Ovary (tissue), 9 donors: ENCODE results near the gene OCA2. TPM values are rescaled to one million over a fixed set of nuclear protein-coding genes. Genes with fewer than 3 reads are reported as not detected.

Experiments
- DNase-seq, 5 donors: peaks; one replicate each; pipeline ENCODE4 v3.0.0-alpha.2; 2019 to 2020
- H3K27ac ChIP-seq, 2 donors: fragments of 200-600 bp; one replicate each; pipeline versions ENCODE4 v1.5.1 to v1.8.0; 2019 to 2022
- H3K27me3 ChIP-seq: fragments of 200-600 bp; one replicate; pipeline ENCODE4 v1.8.0; 2022
- H3K36me3 ChIP-seq: fragments of 200-600 bp; sonication (generic); one replicate; pipeline ENCODE4 v1.5.1; 2019
- H3K4me1 ChIP-seq: one replicate; pipeline ENCODE4 v1.8.1; 2013; ENCODE audit warnings: mild to moderate bottlenecking, moderate library complexity; ENCODE audit not compliant: insufficient read depth
- H3K4me3 ChIP-seq: fragments of 200-600 bp; sonication (generic); one replicate; pipeline ENCODE4 v1.5.1; 2017
- H3K9me3 ChIP-seq, 2 donors: fragments of 200-600 bp in 1 of 2; sonication (generic) in 1 of 2; one replicate each; pipeline versions ENCODE4 v1.5.1 to v1.8.1; 2013 to 2019; ENCODE audit warnings: mild to moderate bottlenecking in 1 of 2, moderate library complexity in 1 of 2
- EP300 ChIP-seq: sonication (generic); formaldehyde crosslinking; IDR thresholded peaks from one replicate; pipeline ENCODE4 v1.6.1; 2017; ENCODE audit warnings: antibody characterized with exemption
- POLR2A ChIP-seq: fragments of 450-650 bp; IDR thresholded peaks from one replicate; pipeline ENCODE4 v1.6.1; 2017; ENCODE audit warnings: antibody characterized with exemption, mild to moderate bottlenecking, moderate library complexity
- WGBS, 3 donors: extraction: QIAGEN DNeasy Blood & Tissue Kit in 1 of 3; methylation state at CpG; one replicate each; pipeline versions ENCODE4 v1.1.5 to v1.1.7; 2013 to 2017; 5-methylcytosine and 5-hydroxymethylcytosine counted together
- intact Hi-C, 4 donors: fragments of 100-400 bp; cut with DNase I; formaldehyde crosslinking; loops; one replicate each; pipeline versions ENCODE4 v1.11.0 to v1.15.1; 2022 to 2023
- polyA plus RNA-seq, 2 donors: library from polyadenylated mRNA; stranded (reverse); fragments of 200-250 nt in 1 of 2; fragments of 350-450 nt in 1 of 2; fragmentation: Illumina TruSeq in 1 of 2; extraction: RNeasy Lipid Tissue Mini Kit (QIAGEN cat#74804) in 1 of 2; gene quantifications; one replicate each; pipeline ENCODE4 v1.2.3, GENCODE V29; 2013 to 2014
- total RNA-seq, 7 donors: library from RNA; depleted of rRNA in 2 of 7; stranded (reverse); fragments of >200 nt in 2 of 7; fragmentation: NEBNext Ultra II Directional in 3 of 7; extraction: Animal tissue kit (Norgen Biotek cat#: 25700) in 3 of 7; gene quantifications; one replicate each; pipeline versions ENCODE4 v1.1.0 to v1.2.4, GENCODE V29; 2016 to 2023
- TF ChIP-seq, protein P1 (sequence below), 3 donors: fragments of 450-650 bp in 2 of 3; fragments of 200-600 bp in 1 of 3; IDR thresholded peaks; one replicate each; pipeline versions ENCODE4 v1.5.1 to v1.8.0; 2016 to 2022; ENCODE audit warnings: antibody characterized with exemption in 3 of 3, mild to moderate bottlenecking in 1 of 3
- donor health status: DM: no; HTN: no; CAD: no; lungs with moderate emphysema.
- donor health status: DM: no; HTN: no; CAD: no.
- donor health status: Bipolar disorder and iron deficiency.
- donor health status: DM: yes; HTN: yes; CAD: no.
- donor health status: DM: no; HTN: no; CAD: no.
- donor health status: DM: yes; HTN: yes; CAD: no.

OCA2 gene
- total and polyA plus RNA-seq, 9 donors, result 0.31 to 3.5 (median 0.68) TPM; not detected in 1

GRCh38 chr15:28130651-28131050 lies 31.5 kb upstream of the OCA2 start:
- TF ChIP-seq EP300 (no peak), POLR2A (no peak)
- TF ChIP-seq, protein P1, sequence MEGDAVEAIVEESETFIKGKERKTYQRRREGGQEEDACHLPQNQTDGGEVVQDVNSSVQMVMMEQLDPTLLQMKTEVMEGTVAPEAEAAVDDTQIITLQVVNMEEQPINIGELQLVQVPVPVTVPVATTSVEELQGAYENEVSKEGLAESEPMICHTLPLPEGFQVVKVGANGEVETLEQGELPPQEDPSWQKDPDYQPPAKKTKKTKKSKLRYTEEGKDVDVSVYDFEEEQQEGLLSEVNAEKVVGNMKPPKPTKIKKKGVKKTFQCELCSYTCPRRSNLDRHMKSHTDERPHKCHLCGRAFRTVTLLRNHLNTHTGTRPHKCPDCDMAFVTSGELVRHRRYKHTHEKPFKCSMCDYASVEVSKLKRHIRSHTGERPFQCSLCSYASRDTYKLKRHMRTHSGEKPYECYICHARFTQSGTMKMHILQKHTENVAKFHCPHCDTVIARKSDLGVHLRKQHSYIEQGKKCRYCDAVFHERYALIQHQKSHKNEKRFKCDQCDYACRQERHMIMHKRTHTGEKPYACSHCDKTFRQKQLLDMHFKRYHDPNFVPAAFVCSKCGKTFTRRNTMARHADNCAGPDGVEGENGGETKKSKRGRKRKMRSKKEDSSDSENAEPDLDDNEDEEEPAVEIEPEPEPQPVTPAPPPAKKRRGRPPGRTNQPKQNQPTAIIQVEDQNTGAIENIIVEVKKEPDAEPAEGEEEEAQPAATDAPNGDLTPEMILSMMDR (IDR thresholded peaks at IDR 0.05), result no peak
- 92 to 96% (median 95%) methylated on average over 7 of the region's 7 CpGs for WGBS, 3 donors
- Histone ChIP-seq H3K27me3 (no peaks in the 10 kb centered on the region), H3K4me3 (no peak overlapping the region), H3K9me3 (no peaks in the 10 kb centered on the region), H3K4me1 (no peaks in the 10 kb centered on the region), H3K27ac (no peak overlapping the region), H3K36me3 (no peaks in the 10 kb centered on the region)
- no peak for DNase-seq
- intact Hi-C loops, result no loop called here

DNA sequence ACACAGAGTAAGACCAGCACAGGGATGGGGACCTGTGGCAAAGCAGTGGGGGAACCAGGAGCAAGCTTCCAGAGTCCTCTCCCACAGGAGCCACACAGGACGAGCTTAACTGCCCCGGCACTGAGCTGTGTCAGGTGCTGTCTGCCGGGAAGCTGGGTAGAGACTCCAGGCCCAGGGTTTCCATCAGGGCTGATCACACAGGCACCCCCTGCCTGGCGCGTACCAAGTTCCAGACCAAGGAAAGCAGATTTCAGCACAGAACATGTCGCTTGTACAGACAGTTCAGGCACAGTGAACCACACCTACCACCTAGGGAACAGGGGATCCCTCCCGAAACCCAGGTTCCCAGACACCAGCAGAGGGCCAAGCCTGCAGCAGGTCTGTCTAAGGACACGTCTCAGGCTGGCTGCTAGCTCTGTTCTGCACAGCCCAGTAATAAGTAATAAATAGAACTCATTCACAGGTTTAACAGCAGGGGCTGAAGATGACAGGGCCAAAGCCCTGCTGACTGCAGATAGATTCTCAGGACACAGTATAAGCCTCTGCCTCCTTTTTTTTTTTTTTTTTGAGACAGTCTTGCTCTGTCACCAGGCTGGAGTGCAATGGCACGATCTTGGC lies 30.2 kb upstream of the OCA2 start:
- TF ChIP-seq EP300 (no peak), POLR2A (no peak)
- TF ChIP-seq, protein P1 (IDR thresholded peaks at IDR 0.05), result no peak
- no peak for DNase-seq
- Histone ChIP-seq H3K27me3 (no peaks in the 10 kb centered on the region), H3K27ac (no peak overlapping the region), H3K9me3 (no peaks in the 10 kb centered on the region), H3K4me1 (no peaks in the 10 kb centered on the region), H3K36me3 (no peaks in the 10 kb centered on the region), H3K4me3 (no peak overlapping the region)
- intact Hi-C loops, result no loop called here
- WGBS, 3 donors, result 90 to 96% (median 95%) methylated on average over 9 of the region's 9 CpGs

DNA sequence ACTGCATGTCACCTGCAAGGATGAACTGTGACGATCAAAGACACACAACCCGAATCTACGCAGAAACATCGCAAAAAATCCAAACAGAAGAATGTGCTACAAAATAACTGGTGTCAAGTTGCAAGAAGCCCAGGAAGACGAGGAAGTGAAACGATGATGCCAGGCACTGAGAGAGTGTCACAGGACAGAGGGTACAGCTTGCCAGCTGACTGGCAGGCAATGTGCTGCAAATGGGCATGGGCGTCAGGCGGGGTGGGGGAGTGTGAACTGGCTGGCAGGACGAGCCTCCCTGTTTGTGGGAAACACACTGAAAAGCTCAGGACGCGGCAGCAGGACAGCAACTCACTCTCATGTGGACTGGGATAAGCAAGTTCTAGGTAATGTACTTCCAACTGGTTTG lies 28.9 kb upstream of the OCA2 start:
- TF ChIP-seq, protein P1 (IDR thresholded peaks at IDR 0.05), result no peak
- no peaks in the 10 kb centered on the region for H3K36me3 ChIP-seq
- intact Hi-C loops, result no loop called here
- no peak overlapping the region for H3K4me3 ChIP-seq
- H3K27ac ChIP-seq, result no peak overlapping the region
- no peaks in the 10 kb centered on the region for H3K9me3 ChIP-seq
- no peak for DNase-seq
- H3K27me3 ChIP-seq, result no peaks in the 10 kb centered on the region
- H3K4me1 ChIP-seq, result no peaks in the 10 kb centered on the region
- 84 to 88% (median 88%) methylated on average over 11 of the region's 11 CpGs for WGBS, 3 donors

GRCh38 chr15:28127036-28127435 lies 27.9 kb upstream of the OCA2 start:
- WGBS, 3 donors, result 72 to 73% (median 73%) methylated on average over 11 of the region's 11 CpGs
- intact Hi-C loops, result no loop called here
- no peak overlapping the region for H3K4me3 ChIP-seq
- no peaks in the 10 kb centered on the region for H3K9me3 ChIP-seq
- TF ChIP-seq, protein P1 (IDR thresholded peaks at IDR 0.05), result no peak
- TF ChIP-seq POLR2A, result no peak
- no peak for TF ChIP-seq EP300
- H3K27me3 ChIP-seq, result no peaks in the 10 kb centered on the region
- H3K4me1 ChIP-seq, result no peaks in the 10 kb centered on the region
- no peak for DNase-seq
- H3K36me3 ChIP-seq, result no peaks in the 10 kb centered on the region
- H3K27ac ChIP-seq, result no peak overlapping the region
